OCI-LY7 (cell line): ENCODE data around the gene SPTLC1.

ENCODE experiments used
- EZH2phosphoT487 ChIP-seq: fragments of 200-600 bp; sonication (generic); IDR thresholded peaks from 2 replicates; pipeline ENCODE4 v1.6.1; 2018; ENCODE audit warnings: low read depth, borderline replicate concordance, mild to moderate bottlenecking, mixed run types, antibody characterized with exemption, low read length, moderate library complexity, mixed read lengths
- TF ChIP-seq, protein P1 (sequence below): fragments of 200-600 bp; sonication (generic); conservative IDR thresholded peaks from 2 replicates; pipeline ENCODE4 v1.5.1; 2014; ENCODE audit warnings: mild to moderate bottlenecking, antibody characterized with exemption, low read length, moderate library complexity, mixed read lengths

DNA sequence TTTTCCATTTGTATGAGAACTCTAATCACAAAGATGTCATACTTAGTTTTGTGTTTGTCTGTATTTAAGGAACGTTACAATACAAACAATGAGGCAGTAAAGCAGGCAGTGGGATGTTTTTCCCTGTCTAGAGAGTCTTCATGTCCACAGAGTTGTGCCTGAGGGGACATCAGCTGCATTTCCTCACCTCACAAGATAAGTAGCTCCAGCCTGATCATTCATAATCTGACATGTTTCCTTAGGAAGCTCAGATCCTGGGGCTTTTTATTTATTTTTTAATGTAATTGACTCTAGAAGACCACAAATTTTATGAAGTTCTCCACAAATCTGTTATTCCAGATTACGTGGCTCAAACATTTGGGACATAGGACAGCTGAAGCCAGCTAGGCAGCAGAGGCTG lies 78.5 kb downstream of the SPTLC1 start:
- TF ChIP-seq, protein P1, sequence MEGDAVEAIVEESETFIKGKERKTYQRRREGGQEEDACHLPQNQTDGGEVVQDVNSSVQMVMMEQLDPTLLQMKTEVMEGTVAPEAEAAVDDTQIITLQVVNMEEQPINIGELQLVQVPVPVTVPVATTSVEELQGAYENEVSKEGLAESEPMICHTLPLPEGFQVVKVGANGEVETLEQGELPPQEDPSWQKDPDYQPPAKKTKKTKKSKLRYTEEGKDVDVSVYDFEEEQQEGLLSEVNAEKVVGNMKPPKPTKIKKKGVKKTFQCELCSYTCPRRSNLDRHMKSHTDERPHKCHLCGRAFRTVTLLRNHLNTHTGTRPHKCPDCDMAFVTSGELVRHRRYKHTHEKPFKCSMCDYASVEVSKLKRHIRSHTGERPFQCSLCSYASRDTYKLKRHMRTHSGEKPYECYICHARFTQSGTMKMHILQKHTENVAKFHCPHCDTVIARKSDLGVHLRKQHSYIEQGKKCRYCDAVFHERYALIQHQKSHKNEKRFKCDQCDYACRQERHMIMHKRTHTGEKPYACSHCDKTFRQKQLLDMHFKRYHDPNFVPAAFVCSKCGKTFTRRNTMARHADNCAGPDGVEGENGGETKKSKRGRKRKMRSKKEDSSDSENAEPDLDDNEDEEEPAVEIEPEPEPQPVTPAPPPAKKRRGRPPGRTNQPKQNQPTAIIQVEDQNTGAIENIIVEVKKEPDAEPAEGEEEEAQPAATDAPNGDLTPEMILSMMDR, result no peak
- TF ChIP-seq EZH2phosphoT487, result no peak
